WTC11 (cell line): Measurements from ENCODE around the gene PAMR1. TPM values are rescaled to one million over a fixed set of nuclear protein-coding genes. Genes with fewer than 3 reads are reported as not detected.

Experiments
- ATAC-seq: fragments of 200-7000 bp; cut with Tn5 transposase; 2 replicates; pipeline ENCODE4 v1.10.0; 2021; ENCODE audit warnings: mild to moderate bottlenecking, moderate library complexity
- CTCF ChIA-PET: fragments of 300-600 bp; sonication (Branson Sonifier 250); formaldehyde crosslinking; loops from one replicate; lab custom pipeline; 2021; ENCODE audit warnings: antibody characterized with exemption; lab: Charles Lee
- POLR2A ChIA-PET: fragments of 350-600 bp; sonication (Branson Sonifier 250); formaldehyde crosslinking; loops from one replicate; lab custom pipeline; 2021; ENCODE audit warnings: antibody characterized with exemption; lab: Charles Lee
- DNase-seq: peaks from one replicate; pipeline ENCODE4 v3.0.0; 2021; ENCODE audit warnings: low spot score
- H3K27ac Mint-ChIP-seq: 2 replicates; pipeline ENCODE4 v1.8.0; 2021; ENCODE audit warnings: mixed read lengths
- H3K27me3 Mint-ChIP-seq: 2 replicates; pipeline ENCODE4 v1.8.0; 2021; ENCODE audit warnings: low read depth, mild to moderate bottlenecking, moderate library complexity, mixed read lengths
- H3K36me3 Mint-ChIP-seq: 2 replicates; pipeline ENCODE4 v1.8.0; 2021; ENCODE audit warnings: mixed read lengths
- H3K4me1 Mint-ChIP-seq: 2 replicates; pipeline ENCODE4 v1.8.0; 2022; ENCODE audit warnings: mixed read lengths
- H3K4me3 Mint-ChIP-seq: 2 replicates; pipeline ENCODE4 v1.8.0; 2021; ENCODE audit warnings: mild to moderate bottlenecking, moderate library complexity, mixed read lengths
- H3K9me3 Mint-ChIP-seq: 2 replicates; pipeline ENCODE4 v1.8.0; 2021; ENCODE audit warnings: mixed read lengths
- ATF2 ChIP-seq: sonication (generic); formaldehyde crosslinking; IDR thresholded peaks from 2 replicates; pipeline ENCODE4 v1.8.1; 2022; ENCODE audit warnings: low read depth, missing genetic modification reagents, borderline replicate concordance
- ELF4 ChIP-seq: sonication (generic); formaldehyde crosslinking; IDR thresholded peaks from 2 replicates; pipeline ENCODE4 v1.8.1; 2022; ENCODE audit warnings: low read depth, mild to moderate bottlenecking, moderate library complexity, missing genetic modification reagents
- ESRRA ChIP-seq: sonication (generic); formaldehyde crosslinking; IDR thresholded peaks from 2 replicates; pipeline ENCODE4 v1.8.1; 2022; ENCODE audit warnings: mild to moderate bottlenecking, missing genetic modification reagents, borderline replicate concordance
- GABPB1 ChIP-seq: sonication (generic); formaldehyde crosslinking; IDR thresholded peaks from 2 replicates; pipeline ENCODE4 v1.8.1; 2023; ENCODE audit warnings: mild to moderate bottlenecking, missing genetic modification reagents
- GTF2I ChIP-seq: fragments of 250-450 bp; sonication (Bioruptor Pico); conservative IDR thresholded peaks from 2 replicates; pipeline ENCODE4 v1.4.0; 2021; ENCODE audit warnings: mild to moderate bottlenecking
- HMGA2 ChIP-seq: fragments of 250-450 bp; sonication (Bioruptor Pico); IDR thresholded peaks from 2 replicates; pipeline ENCODE4 v1.4.0; 2021; ENCODE audit warnings: mild to moderate bottlenecking, moderate library complexity
- IRF2 ChIP-seq: sonication (generic); formaldehyde crosslinking; IDR thresholded peaks from 2 replicates; pipeline ENCODE4 v1.8.0; 2022; ENCODE audit warnings: low read depth, missing genetic modification reagents, borderline replicate concordance
- NFYB ChIP-seq: sonication (generic); formaldehyde crosslinking; conservative IDR thresholded peaks from 2 replicates; pipeline ENCODE4 v1.8.0; 2022; ENCODE audit warnings: low read depth, missing genetic modification reagents
- NR1H2 ChIP-seq: sonication (generic); formaldehyde crosslinking; IDR thresholded peaks from 2 replicates; pipeline ENCODE4 v1.9.0; 2021; ENCODE audit warnings: mild to moderate bottlenecking, moderate library complexity, missing genetic modification reagents
- SMAD3 ChIP-seq: sonication (generic); formaldehyde crosslinking; IDR thresholded peaks from 2 replicates; pipeline ENCODE4 v1.8.0; 2022; ENCODE audit warnings: missing genetic modification reagents, mild to moderate bottlenecking, borderline replicate concordance
- TCF7 ChIP-seq: sonication (generic); formaldehyde crosslinking; IDR thresholded peaks from 2 replicates; pipeline ENCODE4 v1.8.0; 2022; ENCODE audit warnings: mild to moderate bottlenecking, low read depth, missing genetic modification reagents, moderate library complexity
- TEAD4 ChIP-seq: sonication (generic); formaldehyde crosslinking; IDR thresholded peaks from 2 replicates; pipeline ENCODE4 v1.8.0; 2022; ENCODE audit warnings: mild to moderate bottlenecking, missing genetic modification reagents
- TP53 ChIP-seq: sonication (generic); formaldehyde crosslinking; IDR thresholded peaks from 2 replicates; pipeline ENCODE4 v1.8.1; 2023; ENCODE audit warnings: mild to moderate bottlenecking, missing genetic modification reagents
- ZBTB21 ChIP-seq: sonication (generic); formaldehyde crosslinking; IDR thresholded peaks from 2 replicates; pipeline ENCODE4 v1.8.1; 2023; ENCODE audit warnings: mild to moderate bottlenecking, missing genetic modification reagents, borderline replicate concordance
- ZNF281 ChIP-seq: sonication (generic); formaldehyde crosslinking; IDR thresholded peaks from 2 replicates; pipeline ENCODE4 v1.8.0; 2023; ENCODE audit warnings: mild to moderate bottlenecking, missing genetic modification reagents
- ZNF317 ChIP-seq: sonication (generic); formaldehyde crosslinking; IDR thresholded peaks from 2 replicates; pipeline ENCODE4 v1.8.1; 2023; ENCODE audit warnings: low read depth, mild to moderate bottlenecking, moderate library complexity, missing genetic modification reagents, borderline replicate concordance
- ZNF416 ChIP-seq: fragments of 250-450 bp; sonication (Bioruptor Pico); IDR thresholded peaks from 2 replicates; pipeline ENCODE4 v1.9.0; 2021; ENCODE audit warnings: mild to moderate bottlenecking, inconsistent platforms
- ZNF423 ChIP-seq: fragments of 250-450 bp; sonication (Bioruptor Pico); IDR thresholded peaks from 2 replicates; pipeline ENCODE4 v2.1.2; 2022; ENCODE audit warnings: mild to moderate bottlenecking, moderate library complexity
- ZNF671 ChIP-seq: fragments of 250-450 bp; sonication (Bioruptor Pico); IDR thresholded peaks from 2 replicates; pipeline ENCODE4 v1.8.0; 2021; ENCODE audit warnings: mild to moderate bottlenecking
- total RNA-seq: library from RNA; stranded (reverse); gene quantifications from 3 replicates; pipeline ENCODE4 v1.2.3, GENCODE V29; 2021
- TF ChIP-seq, protein P1 (sequence below): sonication (generic); formaldehyde crosslinking; IDR thresholded peaks from 2 replicates; pipeline ENCODE4 v1.8.1; 2023; ENCODE audit warnings: mild to moderate bottlenecking, missing genetic modification reagents, moderate library complexity
- TF ChIP-seq, protein P2 (sequence below): sonication (generic); formaldehyde crosslinking; IDR thresholded peaks from 2 replicates; pipeline ENCODE4 v1.8.0; 2022; ENCODE audit warnings: mild to moderate bottlenecking, missing genetic modification reagents
- TF ChIP-seq, protein P3 (sequence below): sonication (generic); formaldehyde crosslinking; IDR thresholded peaks from 2 replicates; pipeline ENCODE4 v1.8.1; 2023; ENCODE audit warnings: mild to moderate bottlenecking, missing genetic modification reagents

The PAMR1 gene
- total RNA-seq, 1 experiment from 2014 or later: 3.2 TPM

DNA sequence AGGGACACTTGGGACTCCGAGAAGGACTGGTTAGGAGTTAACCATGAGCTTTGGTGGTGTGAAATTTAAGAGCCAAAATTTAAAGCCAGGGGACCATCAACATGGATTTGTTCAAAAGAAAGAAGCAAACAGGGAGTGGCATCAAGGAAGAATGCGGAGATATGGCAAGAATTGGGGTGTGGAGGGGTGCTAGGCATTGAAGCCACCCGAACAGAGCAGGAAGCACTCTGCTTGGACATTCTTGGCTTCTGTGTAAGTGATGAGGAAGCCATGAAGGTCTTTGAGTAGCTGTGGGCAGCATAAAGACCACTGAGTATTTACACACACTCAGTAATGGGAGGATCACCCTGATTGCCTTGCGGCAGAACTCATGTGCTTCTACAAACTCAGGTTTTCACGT lies 27.2 kb upstream of the PAMR1 start (continued):
- TF ChIP-seq GTF2I (no peak), ZNF423 (CRISPR knock-in tag) (no peak), GABPB1 (no peak), TCF7 (CRISPR knock-in tag) (no peak), TP53 (no peak), IRF2 (CRISPR knock-in tag) (no peak)

GRCh38 chr11:35550374-35551036 lies 25.1 kb upstream of the PAMR1 start:
- Mint-ChIP-seq H3K4me1 (peaks cover 29% of the 10 kb centered on the region), H3K4me3 (no peak overlapping the region), H3K36me3 (no peaks in the 10 kb centered on the region), H3K27me3 (no peaks in the 10 kb centered on the region; the same call in 1 of the 2 replicates), H3K9me3 (peaks cover 7% of the 10 kb centered on the region; the same call in 1 of the 2 replicates), H3K27ac (no peak overlapping the region)
- ChIA-PET CTCF (no interaction called here), POLR2A (no interaction called here)
- TF ChIP-seq, protein P1, sequence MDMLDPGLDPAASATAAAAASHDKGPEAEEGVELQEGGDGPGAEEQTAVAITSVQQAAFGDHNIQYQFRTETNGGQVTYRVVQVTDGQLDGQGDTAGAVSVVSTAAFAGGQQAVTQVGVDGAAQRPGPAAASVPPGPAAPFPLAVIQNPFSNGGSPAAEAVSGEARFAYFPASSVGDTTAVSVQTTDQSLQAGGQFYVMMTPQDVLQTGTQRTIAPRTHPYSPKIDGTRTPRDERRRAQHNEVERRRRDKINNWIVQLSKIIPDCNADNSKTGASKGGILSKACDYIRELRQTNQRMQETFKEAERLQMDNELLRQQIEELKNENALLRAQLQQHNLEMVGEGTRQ (CRISPR knock-in tag): no peak
- no peak for TF ChIP-seq TP53
- no peak for TF ChIP-seq ZNF317 (CRISPR knock-in tag)
- no peak for TF ChIP-seq ESRRA (CRISPR knock-in tag)
- no peak for TF ChIP-seq HMGA2
- TF ChIP-seq ZNF416 (CRISPR knock-in tag): no peak
- TF ChIP-seq ZNF281 (CRISPR knock-in tag): no peak
- TF ChIP-seq, protein P2, sequence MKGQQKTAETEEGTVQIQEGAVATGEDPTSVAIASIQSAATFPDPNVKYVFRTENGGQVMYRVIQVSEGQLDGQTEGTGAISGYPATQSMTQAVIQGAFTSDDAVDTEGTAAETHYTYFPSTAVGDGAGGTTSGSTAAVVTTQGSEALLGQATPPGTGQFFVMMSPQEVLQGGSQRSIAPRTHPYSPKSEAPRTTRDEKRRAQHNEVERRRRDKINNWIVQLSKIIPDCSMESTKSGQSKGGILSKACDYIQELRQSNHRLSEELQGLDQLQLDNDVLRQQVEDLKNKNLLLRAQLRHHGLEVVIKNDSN: no peak
- no peak for TF ChIP-seq ZBTB21
- no peak for TF ChIP-seq NR1H2 (CRISPR knock-in tag)
- TF ChIP-seq, protein P3, sequence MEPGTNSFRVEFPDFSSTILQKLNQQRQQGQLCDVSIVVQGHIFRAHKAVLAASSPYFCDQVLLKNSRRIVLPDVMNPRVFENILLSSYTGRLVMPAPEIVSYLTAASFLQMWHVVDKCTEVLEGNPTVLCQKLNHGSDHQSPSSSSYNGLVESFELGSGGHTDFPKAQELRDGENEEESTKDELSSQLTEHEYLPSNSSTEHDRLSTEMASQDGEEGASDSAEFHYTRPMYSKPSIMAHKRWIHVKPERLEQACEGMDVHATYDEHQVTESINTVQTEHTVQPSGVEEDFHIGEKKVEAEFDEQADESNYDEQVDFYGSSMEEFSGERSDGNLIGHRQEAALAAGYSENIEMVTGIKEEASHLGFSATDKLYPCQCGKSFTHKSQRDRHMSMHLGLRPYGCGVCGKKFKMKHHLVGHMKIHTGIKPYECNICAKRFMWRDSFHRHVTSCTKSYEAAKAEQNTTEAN (CRISPR knock-in tag): no peak
- no peak for TF ChIP-seq TEAD4 (CRISPR knock-in tag)
- TF ChIP-seq ELF4 (CRISPR knock-in tag): no peak
- no peak for TF ChIP-seq SMAD3 (CRISPR knock-in tag)
- TF ChIP-seq NFYB (CRISPR knock-in tag): no peak
- no peak for TF ChIP-seq ATF2 (CRISPR knock-in tag)
- TF ChIP-seq ZNF671: no peak
- DNase-seq: no peak
- ATAC-seq: no peak
